HFF-Myc (cell line): ENCODE data around the gene MRC2.
A peak's percentile ranks its signal among the peaks of the same experiment; 100 is the strongest.
"Not testable (repeated sequence)": the region's sequence is repeated elsewhere in the genome, so short reads cannot be mapped to it uniquely, and the experiment has no call there.

Source experiments
- DNase-seq: peaks from one replicate; pipeline ENCODE4 v3.0.0-alpha.2; 2011; ENCODE audit warnings: low read depth; ENCODE audit errors: extremely low read depth
- H3K4me3 ChIP-seq: replicated peaks from 2 replicates; pipeline ENCODE4 v1.5.1; 2011; ENCODE audit warnings: low read depth, mild to moderate bottlenecking, control low read depth, low read length
- CTCF ChIP-seq: IDR thresholded peaks from 2 replicates; pipeline ENCODE4 v1.5.1; 2012; ENCODE audit warnings: mild to moderate bottlenecking, low read depth, low read length, control low read depth; ENCODE audit errors: missing control alignments

The MRC2 gene

GRCh38 chr17:62681939-62682381 lies 54.5 kb downstream of the MRC2 start:
- TF ChIP-seq CTCF = no peak
- no peak overlapping the region for H3K4me3 ChIP-seq
- no peak for DNase-seq

DNA sequence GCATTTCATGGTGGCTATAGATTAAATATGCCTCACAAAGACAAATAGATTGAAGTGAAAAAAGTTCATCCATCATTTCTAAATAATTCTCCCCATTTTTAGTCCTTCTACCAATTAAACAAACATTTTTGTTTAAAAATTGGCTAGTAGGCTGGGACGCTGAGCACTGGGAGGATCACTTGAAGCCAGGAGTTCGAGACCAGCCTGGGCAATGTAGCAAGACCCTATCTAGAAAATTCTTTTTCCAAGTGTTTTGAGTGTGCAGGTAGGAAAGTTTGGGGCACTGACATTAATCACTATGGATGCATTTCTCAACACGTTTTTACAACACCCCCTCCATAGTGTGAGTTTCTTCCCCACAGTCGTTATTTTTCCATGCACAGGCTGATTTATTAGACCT lies 56.7 kb downstream of the MRC2 start:
- no peak overlapping the region for H3K4me3 ChIP-seq
- DNase-seq = no peak
- TF ChIP-seq CTCF = no peak

- TF ChIP-seq CTCF = no peak
- no peak overlapping the region for H3K4me3 ChIP-seq
- DNase-seq = no peak
These were observed 60.5 kb downstream of the MRC2 start for GRCh38 chr17:62687997-62688396.

GRCh38 chr17:62688398-62689160 lies 61.1 kb downstream of the MRC2 start:
- DNase-seq = no peak
- TF ChIP-seq CTCF = no peak
- no peak overlapping the region for H3K4me3 ChIP-seq

GRCh38 chr17:62689441-62690167 lies 62.1 kb downstream of the MRC2 start:
- no peak for TF ChIP-seq CTCF
- H3K4me3 ChIP-seq = no peak overlapping the region
- DNase-seq = no peak

GRCh38 chr17:62690168-62690897 lies 62.9 kb downstream of the MRC2 start:
- peak; percentile 14 for TF ChIP-seq CTCF
- H3K4me3 ChIP-seq = no peak overlapping the region
- no peak for DNase-seq

- DNase-seq, H3K4me3 ChIP-seq: not testable (repeated sequence)
These were observed 64.1 kb downstream of the MRC2 start for GRCh38 chr17:62691589-62691915.
